ENCODE measurements around the gene MTTP.

MTTP gene

DNA sequence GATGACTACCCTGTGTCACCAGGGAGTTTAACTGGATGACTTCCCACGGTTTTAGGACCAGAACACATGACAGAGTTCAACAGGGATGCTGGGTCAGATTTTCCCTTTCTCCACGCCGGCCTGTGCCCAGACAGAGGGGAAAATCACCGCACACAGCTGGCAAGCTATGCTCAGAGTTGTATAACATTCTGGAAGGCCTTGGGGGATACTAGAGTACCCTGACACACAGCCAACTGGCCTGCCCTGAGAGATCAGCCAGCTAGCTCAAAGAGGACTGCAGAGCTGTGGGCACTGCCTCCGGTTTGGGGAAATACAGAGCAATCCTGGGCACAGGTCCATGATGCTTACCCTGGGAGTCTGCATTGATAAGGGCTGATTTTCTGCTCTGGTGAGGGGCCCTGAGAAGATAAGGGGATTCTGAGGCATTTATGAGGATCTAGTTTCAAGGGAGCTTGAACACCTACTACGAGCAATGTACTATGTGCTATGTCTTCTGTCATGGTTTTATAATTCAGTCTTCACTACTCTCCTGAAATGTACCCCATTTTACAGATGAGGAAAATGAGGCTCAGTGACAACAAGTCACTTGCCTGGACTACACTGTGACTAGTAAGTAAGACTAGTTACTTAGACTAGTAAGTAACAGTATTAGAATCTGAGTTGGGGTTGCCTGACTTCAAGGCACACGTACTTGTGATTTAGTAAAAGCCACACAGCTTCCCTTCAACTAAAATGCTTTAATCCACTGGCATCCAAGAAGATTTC is 68.3 kb downstream of the MTTP start:
- DNase-seq (ENCODE audit: low read depth in 2 of 2): no peak

DNA sequence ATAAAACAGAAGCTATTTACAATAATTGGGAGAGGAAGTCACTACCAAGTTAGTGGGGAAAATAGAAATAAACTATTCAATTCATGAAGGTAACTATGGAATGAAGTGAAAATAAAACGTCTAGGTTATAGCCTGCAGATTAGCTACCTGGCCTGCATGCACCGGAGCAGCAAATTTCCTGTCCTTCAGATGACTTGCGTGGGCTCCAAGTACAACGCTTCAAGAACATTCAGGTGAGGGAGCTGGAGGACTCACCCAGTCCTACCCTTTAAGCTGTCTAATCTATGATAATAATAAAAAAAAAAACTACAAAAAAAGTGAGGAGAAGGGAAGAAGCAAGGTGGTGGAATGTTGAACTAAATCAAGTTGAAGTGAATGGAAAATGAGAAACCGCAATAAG is 69.8 kb downstream of the MTTP start:
- no peak for DNase-seq (ENCODE audit: low read depth in 2 of 2)

GRCh38 chr4:99645036-99645435 is 70.4 kb downstream of the MTTP start:
- DNase-seq (ENCODE audit: low read depth in 2 of 2): no peak

- DNase-seq (ENCODE audit: low read depth in 2 of 2): no peak
Observed at GRCh38 chr4:99645638-99646037, 71.0 kb downstream of the MTTP start.

DNA sequence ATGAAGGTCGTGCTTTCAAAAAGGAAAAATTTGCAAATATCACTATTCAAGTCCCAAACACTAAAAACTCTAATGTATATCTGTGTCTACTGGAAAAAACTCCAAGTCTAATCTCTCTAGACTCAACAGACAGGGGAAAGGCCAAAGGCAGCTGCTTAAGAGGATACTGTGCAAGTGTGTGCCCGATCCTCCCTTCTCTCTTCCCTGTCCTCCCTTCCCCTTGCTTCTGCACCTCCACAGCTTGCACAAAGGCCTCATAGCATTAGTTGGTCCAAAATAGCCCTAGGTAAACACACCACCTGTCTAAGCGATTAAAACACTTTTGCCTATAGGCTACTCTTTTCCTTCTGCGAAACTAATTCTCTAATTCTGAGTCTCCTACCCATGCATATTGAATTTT is 72.4 kb downstream of the MTTP start:
- no peak for DNase-seq (ENCODE audit: low read depth in 2 of 2)

DNA sequence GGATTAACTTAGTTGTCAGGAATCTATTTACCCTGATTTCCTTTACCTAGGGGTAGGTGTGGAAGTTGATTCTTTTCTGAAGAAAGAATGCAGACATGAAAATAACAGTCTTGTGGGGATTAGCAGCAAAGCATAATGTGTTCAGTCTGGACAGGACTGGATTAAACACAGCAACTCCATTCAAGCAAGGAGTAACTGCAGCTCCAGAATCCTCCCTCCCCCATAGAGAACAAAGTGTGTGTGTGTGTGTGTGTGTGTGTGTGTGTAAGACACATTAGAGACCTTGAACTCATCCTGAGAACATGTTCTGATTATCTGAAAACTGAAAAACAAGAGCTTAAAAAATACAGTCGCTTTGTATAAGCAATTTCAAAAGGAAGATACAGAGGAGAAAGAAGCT is 73.7 kb downstream of the MTTP start:
- DNase-seq (ENCODE audit: low read depth in 2 of 2): no peak

DNA sequence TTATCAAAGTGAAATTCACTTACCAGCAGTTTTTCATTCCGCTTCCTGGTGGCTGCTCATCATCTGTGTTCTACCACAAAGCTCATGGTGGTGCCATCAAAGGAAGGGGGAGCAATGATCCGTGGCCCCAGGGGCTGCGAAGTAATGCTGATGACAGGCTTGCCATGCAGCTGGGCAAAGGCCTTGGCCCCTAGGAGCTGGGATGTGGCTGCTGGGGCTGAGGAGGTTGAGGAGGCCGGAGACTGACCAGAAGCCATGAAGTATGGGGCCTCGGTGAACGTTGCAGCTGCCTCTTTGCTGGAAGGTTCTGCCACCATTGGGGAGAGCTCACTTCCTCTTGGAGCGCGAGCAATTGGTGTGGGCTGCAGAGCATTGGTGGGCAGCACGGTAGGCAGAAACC is 74.6 kb downstream of the MTTP start:
- no peak for DNase-seq (ENCODE audit: low read depth in 2 of 2)

DNA sequence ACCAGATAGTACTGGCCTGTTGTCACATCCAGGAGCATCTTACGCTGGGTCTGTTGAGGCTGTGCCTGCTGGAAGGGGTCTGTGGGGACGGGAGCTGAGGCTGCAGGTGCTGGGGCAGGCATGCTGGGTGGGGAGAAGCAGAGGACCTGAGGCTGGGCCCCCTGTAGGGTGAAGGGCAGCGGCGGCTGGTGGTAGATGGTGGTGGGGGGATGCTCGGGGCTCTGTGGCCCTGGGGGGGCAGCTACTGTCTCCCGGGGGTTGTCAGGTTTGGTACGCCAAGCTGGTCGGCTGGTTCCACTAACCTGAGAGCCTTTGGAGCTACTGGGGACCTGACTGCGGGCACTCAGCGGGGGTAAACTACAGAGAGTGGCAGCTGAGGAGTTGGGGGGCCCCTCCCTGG is 75.2 kb downstream of the MTTP start:
- no peak for DNase-seq (ENCODE audit: low read depth in 2 of 2)

- DNase-seq (ENCODE audit: low read depth in 2 of 2): no peak
Observed at GRCh38 chr4:99651016-99651769, 76.6 kb downstream of the MTTP start.

- DNase-seq (ENCODE audit: low read depth in 2 of 2): no peak
Observed at GRCh38 chr4:99651811-99652485, 77.3 kb downstream of the MTTP start.

- no peak for DNase-seq (ENCODE audit: low read depth in 2 of 2)
Observed at GRCh38 chr4:99652596-99653436, 78.2 kb downstream of the MTTP start.

DNA sequence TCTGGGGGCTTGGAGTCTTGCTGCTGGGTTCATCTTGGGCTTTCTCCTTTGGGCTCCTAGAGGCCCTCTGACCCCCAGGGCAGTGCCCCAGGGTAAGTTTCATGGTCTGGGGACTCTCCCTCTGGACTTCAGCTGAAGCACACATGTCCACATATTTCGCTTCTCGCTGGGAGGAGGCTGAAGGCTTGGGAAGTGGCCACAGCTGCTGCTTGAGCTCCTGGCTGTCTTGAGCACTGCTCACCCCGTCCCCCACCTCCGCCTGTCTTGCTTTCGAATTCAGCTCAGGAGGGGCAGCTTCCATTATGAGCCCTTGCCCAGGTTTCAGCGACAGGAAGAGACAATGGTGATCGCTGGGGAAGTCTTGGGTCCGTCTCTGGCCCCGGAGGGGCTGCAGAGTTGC is 79.3 kb downstream of the MTTP start:
- DNase-seq (ENCODE audit: low read depth in 2 of 2): no peak

- DNase-seq (ENCODE audit: low read depth in 2 of 2): no peak
Observed at GRCh38 chr4:99654361-99654761, 79.7 kb downstream of the MTTP start.

DNA sequence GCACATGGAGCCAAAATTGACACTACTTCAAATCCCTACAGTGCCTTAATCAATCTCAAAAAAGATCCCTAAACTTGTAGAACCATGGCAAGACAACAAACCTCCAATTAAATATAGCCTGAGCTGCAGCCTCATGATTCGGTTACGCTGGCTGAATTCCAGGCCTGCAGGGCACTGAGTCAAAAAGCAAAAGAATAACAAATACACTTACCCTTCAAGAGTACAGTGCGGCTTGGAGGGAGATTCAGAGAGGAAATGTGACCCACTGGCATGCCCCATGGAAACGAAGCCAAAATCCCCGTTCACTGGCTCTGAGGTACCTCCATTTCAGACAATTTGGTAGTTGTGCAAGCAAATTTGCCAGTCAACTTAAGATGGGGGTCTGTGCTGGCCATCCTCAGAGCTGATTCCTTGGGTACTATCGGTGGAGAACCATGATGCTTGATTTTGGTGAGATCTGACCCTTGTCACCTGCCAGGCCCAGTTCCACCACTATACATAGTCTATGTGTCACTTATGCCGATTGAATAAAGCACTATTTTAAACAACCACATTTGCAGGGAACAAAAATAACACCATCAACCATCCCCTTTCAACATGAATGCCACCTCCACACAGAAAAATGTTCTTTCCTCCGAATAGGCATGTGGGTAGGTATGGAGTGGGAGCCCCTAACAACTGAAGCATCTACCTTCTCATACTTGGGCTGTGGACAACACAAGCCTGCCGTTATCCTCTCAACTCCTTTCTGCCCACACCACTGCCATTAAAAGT is 80.9 kb downstream of the MTTP start:
- DNase-seq (ENCODE audit: low read depth in 2 of 2): no peak

DNA sequence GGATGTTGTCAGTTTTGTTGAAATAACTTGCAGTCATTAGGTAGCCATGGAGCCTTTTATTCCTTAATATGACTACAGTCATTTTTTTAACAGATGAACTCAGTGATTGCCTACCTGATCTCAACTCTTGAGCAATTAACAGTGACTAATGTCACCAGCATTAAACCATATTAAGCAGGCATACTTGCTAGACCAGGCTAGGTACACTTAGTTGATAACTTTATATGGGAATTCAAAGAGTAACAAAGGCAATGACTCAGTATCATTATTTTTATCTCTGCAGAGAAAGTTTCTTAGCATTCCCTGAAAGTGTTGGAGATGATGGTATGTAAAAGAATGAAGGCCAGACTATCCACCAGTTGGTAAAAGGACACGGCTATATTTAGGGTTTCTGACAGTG is 83.2 kb downstream of the MTTP start, which contains the start of gene C4orf54:
TSS of gene C4orf54 (minus strand) at position 31 of the 400 bp plus-strand sequence. CDS start 3,180 bp downstream, outside the sequence.
- DNase-seq (ENCODE audit: low read depth in 2 of 2): no peak

DNA sequence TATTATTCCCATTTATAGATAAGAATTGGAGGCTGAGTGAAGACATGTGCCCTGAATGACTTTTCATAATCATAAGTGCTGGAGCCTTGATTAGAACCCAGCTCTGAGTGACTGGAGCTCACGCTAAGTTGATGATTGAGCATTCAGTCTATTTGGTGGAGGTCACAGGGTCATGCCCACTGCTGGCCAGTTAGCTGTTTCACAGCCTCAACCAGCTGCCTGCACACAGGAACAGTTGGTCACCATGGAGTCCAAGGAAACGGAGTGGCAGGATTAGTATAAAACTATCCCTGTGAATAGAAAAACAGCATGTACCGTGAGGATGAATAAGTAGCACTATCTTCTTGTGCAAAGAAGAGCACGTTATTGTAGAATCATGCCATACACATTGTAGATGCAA is 84.0 kb downstream of the MTTP start:
- no peak for DNase-seq (ENCODE audit: low read depth in 2 of 2)

GRCh38 chr4:99661907-99662306 is 87.3 kb downstream of the MTTP start:
- DNase-seq (ENCODE audit: low read depth in 2 of 2): no peak

DNA sequence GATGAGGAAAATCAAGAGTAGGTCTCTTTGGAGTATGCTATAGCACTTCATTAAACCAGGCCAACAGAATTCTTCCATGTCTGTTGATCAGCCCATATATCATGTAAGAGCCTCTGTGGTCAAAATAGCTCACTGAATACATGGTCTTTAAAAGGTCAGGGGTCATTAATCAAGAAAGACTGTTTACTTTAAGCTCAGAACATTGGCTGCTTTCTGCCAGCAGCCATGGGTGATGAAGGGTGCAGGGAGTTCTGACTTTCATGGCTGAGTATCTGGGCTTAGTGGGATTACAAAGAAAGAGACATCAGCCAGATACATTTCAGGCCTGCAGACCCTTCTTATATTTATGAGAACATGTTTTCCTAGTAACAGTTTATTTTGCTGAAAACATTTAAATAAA is 90.1 kb downstream of the MTTP start:
- no peak for DNase-seq (ENCODE audit: low read depth in 2 of 2)

DNA sequence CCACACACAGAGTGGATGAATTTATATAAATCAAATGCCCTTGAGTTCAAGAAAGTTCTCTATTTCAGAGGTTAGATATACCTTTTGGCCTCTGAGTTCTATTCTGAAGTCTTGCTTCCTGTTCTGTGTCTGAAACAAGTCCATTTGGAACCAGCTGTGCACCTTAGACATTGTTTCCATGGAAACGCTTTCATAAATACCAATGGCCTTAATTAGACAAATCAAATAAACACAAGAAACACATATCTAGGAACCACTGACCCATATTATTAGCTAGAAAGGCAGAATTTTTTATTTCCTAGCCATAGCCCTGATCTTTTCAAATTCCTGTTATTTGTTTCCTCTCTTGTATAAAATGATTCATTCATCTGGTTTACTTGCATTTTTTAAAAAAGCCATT is 91.4 kb downstream of the MTTP start:
- no peak for DNase-seq (ENCODE audit: low read depth in 2 of 2)

DNA sequence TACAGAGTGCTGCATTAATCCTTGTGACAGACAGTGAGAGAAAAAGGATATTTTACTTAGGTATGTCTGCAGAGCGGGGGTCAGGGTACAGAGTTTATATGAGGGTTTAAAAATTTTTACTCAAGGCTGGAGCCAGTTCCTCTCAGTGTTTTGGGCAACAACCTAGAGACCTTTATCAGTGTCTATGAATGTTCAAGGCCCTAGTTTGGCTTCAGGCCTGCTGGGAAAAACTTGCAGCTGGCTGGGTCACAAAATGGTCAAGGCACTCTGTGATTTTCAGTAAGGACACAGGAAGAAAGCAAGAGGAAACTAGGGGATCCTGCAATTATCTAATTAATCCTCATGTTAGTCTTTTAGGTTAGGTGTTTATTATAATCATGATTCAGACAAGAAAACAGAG is 93.8 kb downstream of the MTTP start:
- DNase-seq (ENCODE audit: low read depth in 2 of 2): no peak

DNA sequence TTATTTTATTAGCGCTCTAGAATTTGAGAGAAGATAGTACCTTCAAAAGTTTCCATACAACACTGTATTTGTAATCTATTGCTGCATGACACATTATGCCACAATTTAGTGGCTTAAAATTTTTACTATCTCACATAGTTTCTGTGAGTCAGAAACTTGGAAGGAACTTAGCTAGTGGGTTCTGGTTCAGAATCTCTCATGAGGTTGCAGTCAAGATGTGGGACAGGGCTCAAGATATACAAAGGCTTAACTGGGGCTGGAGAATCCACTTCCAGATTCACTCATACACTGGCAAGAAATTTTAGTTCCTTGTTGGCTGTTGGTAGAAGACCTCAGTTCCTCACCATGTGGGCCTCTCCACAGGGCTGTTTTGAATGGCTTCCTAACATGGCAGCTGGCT is 94.5 kb downstream of the MTTP start:
- DNase-seq (ENCODE audit: low read depth in 2 of 2): no peak
